T-helper 1 cell treated with Interleukin-12 subunit alpha and Interleukin-12 subunit beta and Interleukin-4 antibody, amounts not matched to agents 30 μg/mL and 1 μg/mL, for 36 hours (primary cell): ENCODE data around the gene SYNRG.

Source experiments
- H3K27ac Mint-ChIP-seq: one replicate; pipeline ENCODE4 v1.8.0; 2021; ENCODE audit warnings: mild to moderate bottlenecking, mixed read lengths
- H3K27me3 Mint-ChIP-seq: one replicate; pipeline ENCODE4 v1.8.0; 2021; ENCODE audit warnings: low read depth, mixed read lengths
- H3K36me3 Mint-ChIP-seq: one replicate; pipeline ENCODE4 v1.8.0; 2021; ENCODE audit warnings: low read depth, mixed read lengths
- H3K4me1 Mint-ChIP-seq: one replicate; pipeline ENCODE4 v1.8.0; 2021; ENCODE audit warnings: low read depth, mixed read lengths
- H3K4me3 Mint-ChIP-seq: one replicate; pipeline ENCODE4 v1.8.0; 2021; ENCODE audit warnings: mild to moderate bottlenecking, moderate library complexity, mixed read lengths
- H3K9me3 Mint-ChIP-seq: one replicate; pipeline ENCODE4 v1.8.0; 2021; ENCODE audit warnings: mixed read lengths

Gene SYNRG

GRCh38 chr17:37541880-37542660, 67.1 kb downstream of the SYNRG start:
- H3K4me1 Mint-ChIP-seq = peaks cover 6% of the 10 kb centered on the region
- H3K4me3 Mint-ChIP-seq = no peak overlapping the region
- H3K36me3 Mint-ChIP-seq = peaks cover 38% of the 10 kb centered on the region
- H3K9me3 Mint-ChIP-seq = no peaks in the 10 kb centered on the region
- H3K27me3 Mint-ChIP-seq = no peaks in the 10 kb centered on the region
- H3K27ac Mint-ChIP-seq = no peak overlapping the region

- Mint-ChIP-seq H3K27ac (no peak overlapping the region), H3K4me1 (peaks cover 2% of the 10 kb centered on the region), H3K4me3 (no peak overlapping the region), H3K27me3 (no peaks in the 10 kb centered on the region), H3K9me3 (no peaks in the 10 kb centered on the region), H3K36me3 (peaks cover 51% of the 10 kb centered on the region)
Measured at GRCh38 chr17:37538981-37539659, 70.1 kb downstream of the SYNRG start.

GRCh38 chr17:37535906-37536305, 73.3 kb downstream of the SYNRG start:
- peak overlapping the region; percentile 37 for H3K27ac Mint-ChIP-seq
- H3K9me3 Mint-ChIP-seq = no peaks in the 10 kb centered on the region
- H3K36me3 Mint-ChIP-seq = peaks cover 53% of the 10 kb centered on the region
- no peaks in the 10 kb centered on the region for H3K4me1 Mint-ChIP-seq
- H3K4me3 Mint-ChIP-seq = no peak overlapping the region
- no peaks in the 10 kb centered on the region for H3K27me3 Mint-ChIP-seq

GRCh38 chr17:37532756-37533155, 76.5 kb downstream of the SYNRG start:
- H3K4me1 Mint-ChIP-seq = no peaks in the 10 kb centered on the region
- H3K27ac Mint-ChIP-seq = no peak overlapping the region
- peaks cover 52% of the 10 kb centered on the region for H3K36me3 Mint-ChIP-seq
- H3K4me3 Mint-ChIP-seq = no peak overlapping the region
- no peaks in the 10 kb centered on the region for H3K9me3 Mint-ChIP-seq
- H3K27me3 Mint-ChIP-seq = no peaks in the 10 kb centered on the region

GRCh38 chr17:37530420-37530819, 78.8 kb downstream of the SYNRG start:
- Mint-ChIP-seq H3K9me3 (no peaks in the 10 kb centered on the region), H3K4me1 (peaks cover 6% of the 10 kb centered on the region), H3K27ac (no peak overlapping the region), H3K4me3 (no peak overlapping the region), H3K36me3 (peaks cover 42% of the 10 kb centered on the region), H3K27me3 (no peaks in the 10 kb centered on the region)

GRCh38 chr17:37527249-37527851, 81.9 kb downstream of the SYNRG start:
- peaks cover 18% of the 10 kb centered on the region for H3K4me1 Mint-ChIP-seq
- no peaks in the 10 kb centered on the region for H3K9me3 Mint-ChIP-seq
- peaks cover 49% of the 10 kb centered on the region for H3K36me3 Mint-ChIP-seq
- no peaks in the 10 kb centered on the region for H3K27me3 Mint-ChIP-seq
- H3K4me3 Mint-ChIP-seq = no peak overlapping the region
- no peak overlapping the region for H3K27ac Mint-ChIP-seq

GRCh38 chr17:37523715-37524219, 85.5 kb downstream of the SYNRG start:
- Mint-ChIP-seq H3K27me3 (no peaks in the 10 kb centered on the region), H3K4me1 (peaks cover 21% of the 10 kb centered on the region), H3K36me3 (peaks cover 50% of the 10 kb centered on the region), H3K27ac (peak overlapping the region; percentile 23), H3K4me3 (no peak overlapping the region), H3K9me3 (no peaks in the 10 kb centered on the region)

GRCh38 chr17:37521821-37522220, 87.4 kb downstream of the SYNRG start:
- Mint-ChIP-seq H3K4me1 (peaks cover 18% of the 10 kb centered on the region), H3K4me3 (no peak overlapping the region), H3K9me3 (no peaks in the 10 kb centered on the region), H3K27me3 (no peaks in the 10 kb centered on the region), H3K27ac (no peak overlapping the region), H3K36me3 (peaks cover 51% of the 10 kb centered on the region)

GRCh38 chr17:37520174-37520573, 89.0 kb downstream of the SYNRG start:
- peaks cover 53% of the 10 kb centered on the region for H3K36me3 Mint-ChIP-seq
- H3K9me3 Mint-ChIP-seq = no peaks in the 10 kb centered on the region
- peaks cover 15% of the 10 kb centered on the region for H3K4me1 Mint-ChIP-seq
- H3K27ac Mint-ChIP-seq = peak overlapping the region; percentile 0
- H3K4me3 Mint-ChIP-seq = no peak overlapping the region
- no peaks in the 10 kb centered on the region for H3K27me3 Mint-ChIP-seq

GRCh38 chr17:37519251-37519985, 89.8 kb downstream of the SYNRG start:
- Mint-ChIP-seq H3K4me1 (peaks cover 13% of the 10 kb centered on the region), H3K27me3 (no peaks in the 10 kb centered on the region), H3K27ac (no peak overlapping the region), H3K36me3 (peaks cover 51% of the 10 kb centered on the region), H3K9me3 (no peaks in the 10 kb centered on the region), H3K4me3 (no peak overlapping the region)

GRCh38 chr17:37518826-37519225, 90.4 kb downstream of the SYNRG start:
- Mint-ChIP-seq H3K9me3 (no peaks in the 10 kb centered on the region), H3K36me3 (peaks cover 46% of the 10 kb centered on the region), H3K27me3 (no peaks in the 10 kb centered on the region), H3K4me1 (peaks cover 9% of the 10 kb centered on the region), H3K27ac (no peak overlapping the region), H3K4me3 (no peak overlapping the region)

GRCh38 chr17:37517881-37518280, 91.3 kb downstream of the SYNRG start:
- no peaks in the 10 kb centered on the region for H3K9me3 Mint-ChIP-seq
- H3K27ac Mint-ChIP-seq = no peak overlapping the region
- peaks cover 5% of the 10 kb centered on the region for H3K4me1 Mint-ChIP-seq
- H3K27me3 Mint-ChIP-seq = no peaks in the 10 kb centered on the region
- no peak overlapping the region for H3K4me3 Mint-ChIP-seq
- peaks cover 43% of the 10 kb centered on the region for H3K36me3 Mint-ChIP-seq

- Mint-ChIP-seq H3K9me3 (no peaks in the 10 kb centered on the region), H3K36me3 (peaks cover 38% of the 10 kb centered on the region), H3K27me3 (no peaks in the 10 kb centered on the region), H3K4me1 (peaks cover 5% of the 10 kb centered on the region), H3K27ac (no peak overlapping the region), H3K4me3 (no peak overlapping the region)
Measured at GRCh38 chr17:37516127-37516571, 93.1 kb downstream of the SYNRG start.

- H3K9me3 Mint-ChIP-seq = no peaks in the 10 kb centered on the region
- peaks cover 21% of the 10 kb centered on the region for H3K36me3 Mint-ChIP-seq
- no peaks in the 10 kb centered on the region for H3K27me3 Mint-ChIP-seq
- H3K27ac Mint-ChIP-seq = no peak overlapping the region
- H3K4me3 Mint-ChIP-seq = no peak overlapping the region
- peaks cover 2% of the 10 kb centered on the region for H3K4me1 Mint-ChIP-seq
Measured at GRCh38 chr17:37513711-37514110, 95.5 kb downstream of the SYNRG start.
